Measurements from ENCODE around the gene ADAMTS8. TPM values are rescaled to one million over a fixed set of nuclear protein-coding genes. Genes with fewer than 3 reads are reported as not detected.

The ADAMTS8 gene
- polyA plus RNA-seq, 3 donors, result 2.7 to 2.8 (median 2.7) TPM

- DNase-seq (ENCODE audit: extremely low read depth in 1 of 11, low read depth in 9 of 11, low spot score in 4 of 11), result no peak
Measured at GRCh38 chr11:130426223-130426836, 2.1 kb downstream of the ADAMTS8 start.

GRCh38 chr11:130425156-130425555, 3.3 kb downstream of the ADAMTS8 start:
- no peak for DNase-seq (ENCODE audit: extremely low read depth in 1 of 11, low read depth in 9 of 11, low spot score in 4 of 11)

- no peak for DNase-seq (ENCODE audit: extremely low read depth in 1 of 11, low read depth in 9 of 11, low spot score in 4 of 11)
Measured at GRCh38 chr11:130424613-130425140, 3.7 kb downstream of the ADAMTS8 start.

- DNase-seq (ENCODE audit: extremely low read depth in 1 of 11, low read depth in 9 of 11, low spot score in 4 of 11), result no peak
Measured at GRCh38 chr11:130423541-130424142, 4.8 kb downstream of the ADAMTS8 start.

GRCh38 chr11:130422251-130422995, 6.0 kb downstream of the ADAMTS8 start:
- DNase-seq (ENCODE audit: extremely low read depth in 1 of 11, low read depth in 9 of 11, low spot score in 4 of 11), result no peak

GRCh38 chr11:130421697-130422096, 6.7 kb downstream of the ADAMTS8 start:
- DNase-seq (ENCODE audit: extremely low read depth in 1 of 11, low read depth in 9 of 11, low spot score in 4 of 11), result no peak

GRCh38 chr11:130421199-130421585, 7.2 kb downstream of the ADAMTS8 start:
- no peak for DNase-seq (ENCODE audit: extremely low read depth in 1 of 11, low read depth in 9 of 11, low spot score in 4 of 11)

GRCh38 chr11:130420478-130421198, 7.8 kb downstream of the ADAMTS8 start:
- no peak for DNase-seq (ENCODE audit: extremely low read depth in 1 of 11, low read depth in 9 of 11, low spot score in 4 of 11)

GRCh38 chr11:130418756-130419155, 9.7 kb downstream of the ADAMTS8 start:
- no peak for DNase-seq (ENCODE audit: extremely low read depth in 1 of 11, low read depth in 9 of 11, low spot score in 4 of 11)

- DNase-seq (ENCODE audit: extremely low read depth in 1 of 11, low read depth in 9 of 11, low spot score in 4 of 11), result no peak
Measured at GRCh38 chr11:130418210-130418609, 10.2 kb downstream of the ADAMTS8 start.

- no peak for DNase-seq (ENCODE audit: extremely low read depth in 1 of 11, low read depth in 9 of 11, low spot score in 4 of 11)
Measured at GRCh38 chr11:130416906-130417305, 11.5 kb downstream of the ADAMTS8 start.

- no peak for DNase-seq (ENCODE audit: extremely low read depth in 1 of 11, low read depth in 9 of 11, low spot score in 4 of 11)
Measured at GRCh38 chr11:130416530-130416882, 11.9 kb downstream of the ADAMTS8 start.

- DNase-seq (ENCODE audit: extremely low read depth in 1 of 11, low read depth in 9 of 11, low spot score in 4 of 11), result no peak
Measured at GRCh38 chr11:130415731-130416529, 12.5 kb downstream of the ADAMTS8 start.

- DNase-seq (ENCODE audit: extremely low read depth in 1 of 11, low read depth in 9 of 11, low spot score in 4 of 11), result no peak
Measured at GRCh38 chr11:130414107-130415080, 14.0 kb downstream of the ADAMTS8 start.

- no peak for DNase-seq (ENCODE audit: extremely low read depth in 1 of 11, low read depth in 9 of 11, low spot score in 4 of 11)
Measured at GRCh38 chr11:130413405-130414106, 14.9 kb downstream of the ADAMTS8 start.

GRCh38 chr11:130411223-130411622, 17.2 kb downstream of the ADAMTS8 start:
- DNase-seq (ENCODE audit: extremely low read depth in 1 of 11, low read depth in 9 of 11, low spot score in 4 of 11), result no peak

Data from renal cortex interstitium (tissue), 11 donors.